PC-3 (cell line): ENCODE results near the gene FERMT3. TPM values are rescaled to one million over a fixed set of nuclear protein-coding genes. Genes with fewer than 3 reads are reported as not detected.

Experiments
- ATAC-seq: fragments of 200-7000 bp; cut with Tn5 transposase; 2 replicates; pipeline ENCODE4 v1.9.1; 2020; ENCODE audit warnings: mild to moderate bottlenecking, moderate library complexity
- BruUV-seq: library from RNA; stranded (reverse); fragments of 400-500 nt; replicated peaks from 2 replicates; lab custom pipeline; 2021; lab: Mats Ljungman, UMichigan
- CTCF ChIA-PET: fragments of 300-600 bp; sonication (Branson Sonifier 250); formaldehyde crosslinking; loops from one replicate; lab custom pipeline; 2022; ENCODE audit warnings: antibody characterized with exemption; lab: Charles Lee
- POLR2A ChIA-PET: fragments of 300-600 bp; sonication (Branson Sonifier 250); formaldehyde crosslinking; loops from one replicate; lab custom pipeline; 2022; ENCODE audit warnings: antibody characterized with exemption; ENCODE audit not compliant: unreplicated experiment; lab: Charles Lee
- DNase-seq: peaks from one replicate; pipeline ENCODE4 v3.0.0-alpha.2; 2015
- H2AFZ ChIP-seq: fragments of 300-600 bp; sonication (generic); 2 replicates; pipeline ENCODE4 v1.6.0; 2016; ENCODE audit warnings: antibody characterized with exemption, low read length
- H3F3A ChIP-seq: fragments of 300-600 bp; sonication (generic); one replicate; pipeline ENCODE4 v1.6.0; 2017; ENCODE audit warnings: antibody characterized with exemption, low read length, control low read depth, mild to moderate bottlenecking; ENCODE audit not compliant: unreplicated experiment
- H3K27ac ChIP-seq: fragments of 300-600 bp; sonication (generic); 2 replicates; pipeline ENCODE4 v1.5.1; 2016; ENCODE audit warnings: mild to moderate bottlenecking, low read length
- H3K27me3 ChIP-seq: fragments of 300-600 bp; sonication (generic); 2 replicates; pipeline ENCODE4 v1.6.1; 2016; ENCODE audit warnings: low read length, mixed read lengths
- H3K36me3 ChIP-seq: fragments of 300-600 bp; sonication (generic); 2 replicates; pipeline ENCODE4 v1.6.1; 2016; ENCODE audit warnings: low read depth, mixed run types, low read length, mixed read lengths
- H3K4me1 ChIP-seq: fragments of 300-600 bp; sonication (generic); 2 replicates; pipeline ENCODE4 v1.5.1; 2016; ENCODE audit warnings: low read length; ENCODE audit not compliant: insufficient read depth
- H3K4me2 ChIP-seq: fragments of 300-600 bp; sonication (generic); 2 replicates; pipeline ENCODE4 v1.6.0; 2016; ENCODE audit warnings: low read length
- H3K4me3 ChIP-seq: fragments of 300-600 bp; sonication (generic); 2 replicates; pipeline ENCODE4 v1.5.1; 2016; ENCODE audit warnings: mild to moderate bottlenecking, low read length, mixed read lengths
- H3K79me2 ChIP-seq: fragments of 300-600 bp; sonication (generic); 2 replicates; pipeline ENCODE4 v1.6.1; 2017; ENCODE audit warnings: low read length, mixed read lengths
- H3K9ac ChIP-seq: fragments of 300-600 bp; sonication (generic); 2 replicates; pipeline ENCODE4 v1.6.0; 2016; ENCODE audit warnings: mild to moderate bottlenecking, low read length
- H3K9me2 ChIP-seq: fragments of 300-600 bp; sonication (generic); replicated peaks from 2 replicates; pipeline ENCODE4 v1.6.1; 2016; ENCODE audit warnings: mixed run types, low read length, mixed read lengths
- H3K9me3 ChIP-seq: fragments of 300-600 bp; sonication (generic); 2 replicates; pipeline ENCODE4 v1.6.1; 2016; ENCODE audit warnings: low read length, mixed read lengths
- H4K20me1 ChIP-seq: fragments of 300-600 bp; sonication (generic); 2 replicates; pipeline ENCODE4 v1.6.1; 2016; ENCODE audit warnings: low read length, mixed read lengths
- CTCF ChIP-seq: fragments of 300-600 bp; sonication (generic); conservative IDR thresholded peaks from 2 replicates; pipeline ENCODE4 v1.5.1; 2017; ENCODE audit warnings: antibody characterized with exemption, low read depth, mild to moderate bottlenecking, low read length
- EZH2 ChIP-seq: fragments of 300-600 bp; sonication (generic); IDR thresholded peaks from one replicate; pipeline ENCODE4 v1.6.1; 2017; ENCODE audit warnings: antibody characterized with exemption, mild to moderate bottlenecking, low read length; ENCODE audit not compliant: unreplicated experiment
- EZH2phosphoT487 ChIP-seq: fragments of 300-600 bp; sonication (generic); IDR thresholded peaks from 2 replicates; pipeline ENCODE4 v1.6.1; 2018; ENCODE audit warnings: mild to moderate bottlenecking, antibody characterized with exemption, low read length, borderline replicate concordance
- intact Hi-C: fragments of 100-400 bp; cut with micrococcal nuclease; formaldehyde crosslinking; loops from 2 replicates; pipeline ENCODE4 v1.9.0; 2023
- total RNA-seq: library from RNA; depleted of rRNA; stranded (reverse); fragments of >200 nt; gene quantifications from 2 replicates; pipeline ENCODE4 v1.2.3, GENCODE V29; 2014

FERMT3 gene
- total RNA-seq, 1 experiment from 2014 or later: 2.4 TPM

GRCh38 chr11:64232182-64232966 is 25.9 kb downstream of the FERMT3 start:
- Histone ChIP-seq H3K4me1 (peaks cover 38% of the 10 kb centered on the region), H2AFZ (no peak overlapping the region), H3F3A (no peaks in the 10 kb centered on the region), H3K27ac (no peak overlapping the region), H3K9me3 (no peaks in the 10 kb centered on the region), H3K27me3 (no peaks in the 10 kb centered on the region), H4K20me1 (no peaks in the 10 kb centered on the region), H3K36me3 (no peaks in the 10 kb centered on the region), H3K79me2 (peaks cover 15% of the 10 kb centered on the region), H3K9me2 (no peaks in the 10 kb centered on the region), H3K4me2 (no peak overlapping the region), H3K9ac (no peak overlapping the region), H3K4me3 (no peak overlapping the region)
- intact Hi-C loops: loop anchor here (5.0 kb wide), 1 partner anchor 45 kb away; the partner anchor contains the start of gene STIP1
- ChIA-PET CTCF (interaction anchor here (0.7 kb wide), 1 partner anchor 85 kb away, joined by 4 read pairs; the partner anchor contains the start of gene PRDX5), POLR2A (no interaction called here)
- DNase-seq: no peak
- BruUV-seq: no TSS peak
- TF ChIP-seq CTCF (no peak), EZH2 (no peak), EZH2phosphoT487 (no peak)
- ATAC-seq: no peak

- ChIA-PET CTCF (interaction anchor here (0.7 kb wide), 1 partner anchor 85 kb away, joined by 4 read pairs; the partner anchor contains the start of gene PRDX5), POLR2A (no interaction called here)
- H3K9me2 ChIP-seq: no peaks in the 10 kb centered on the region
- no peak overlapping the region for H3K4me3 ChIP-seq
- H3K27me3 ChIP-seq: no peaks in the 10 kb centered on the region
- H3K9me3 ChIP-seq: no peaks in the 10 kb centered on the region
- H3K9ac ChIP-seq: no peak overlapping the region
- DNase-seq: no peak
- no peak overlapping the region for H3K4me2 ChIP-seq
- intact Hi-C loops: loop anchor here (5.0 kb wide), 1 partner anchor 46 kb away; the partner anchor contains the start of gene STIP1
- peaks cover 11% of the 10 kb centered on the region; the same call in 1 of the 2 replicates for H3K79me2 ChIP-seq
- H3K4me1 ChIP-seq: peaks cover 39% of the 10 kb centered on the region
- no peak for ATAC-seq
- H2AFZ ChIP-seq: no peak overlapping the region
- no peaks in the 10 kb centered on the region for H3F3A ChIP-seq
- H3K27ac ChIP-seq: no peak overlapping the region
- no peaks in the 10 kb centered on the region; the same call in 1 of the 2 replicates for H3K36me3 ChIP-seq
- no TSS peak for BruUV-seq
- H4K20me1 ChIP-seq: no peaks in the 10 kb centered on the region
- no peak for TF ChIP-seq CTCF
- TF ChIP-seq EZH2: no peak
- no peak for TF ChIP-seq EZH2phosphoT487
These were observed 26.4 kb downstream of the FERMT3 start for GRCh38 chr11:64232967-64233315.
